Uterus (tissue), 2 donors: ENCODE measurements around the gene PRRT4.

Experiments used
- CTCF ChIP-seq, 4 experiments: fragments of 200-600 bp in 2 of 4; fragments of 450-650 bp in 2 of 4; sonication (generic) in 2 of 4; IDR thresholded peaks; one replicate each; pipeline ENCODE4 v1.5.1; 2016 to 2019; ENCODE audit warnings: antibody characterized with exemption in 4 of 4, mild to moderate bottlenecking in 2 of 4, moderate library complexity in 1 of 4
- POLR2A ChIP-seq, 2 donors: fragments of 450-650 bp; IDR thresholded peaks; one replicate each; pipeline ENCODE4 v1.6.1; 2016; ENCODE audit warnings: antibody characterized with exemption in 2 of 2, mild to moderate bottlenecking in 1 of 2, moderate library complexity in 1 of 2

GRCh38 chr7:128404143-128404681, 42.7 kb upstream of the PRRT4 start:
- TF ChIP-seq CTCF (IDR thresholded peaks at IDR 0.05) (no peak), POLR2A (IDR thresholded peaks at IDR 0.05) (no peak)
